Smooth muscle cell (in vitro differentiated cells): ENCODE results near the gene PRKCZ. TPM values are rescaled to one million over a fixed set of nuclear protein-coding genes. Genes with fewer than 3 reads are reported as not detected.

Experiments
- DNase-seq: peaks from one replicate; lab custom pipeline; 2025; ENCODE audit not compliant: unreplicated experiment; lab: John Stamatoyannopoulos, UW
- H2AFZ ChIP-seq: fragments of 200-600 bp; sonication (generic); 2 replicates; pipeline ENCODE4 v1.6.0; 2016; ENCODE audit warnings: antibody characterized with exemption, low read depth, mild to moderate bottlenecking
- H3F3A ChIP-seq: fragments of 200-600 bp; sonication (generic); 2 replicates; pipeline ENCODE4 v1.6.0; 2017; ENCODE audit warnings: antibody characterized with exemption, low read depth
- H3K27ac ChIP-seq: fragments of 200-600 bp; sonication (generic); 2 replicates; pipeline ENCODE4 v1.5.1; 2016; ENCODE audit warnings: low read depth, mild to moderate bottlenecking
- H3K27me3 ChIP-seq: fragments of 200-600 bp; sonication (generic); 2 replicates; pipeline ENCODE4 v1.6.1; 2016; ENCODE audit warnings: low read depth, mild to moderate bottlenecking
- H3K36me3 ChIP-seq: fragments of 200-600 bp; sonication (generic); 2 replicates; pipeline ENCODE4 v1.5.1; 2016; ENCODE audit warnings: low read depth
- H3K4me1 ChIP-seq: fragments of 200-600 bp; sonication (generic); 2 replicates; pipeline ENCODE4 v1.5.1; 2016; ENCODE audit warnings: low read depth
- H3K4me2 ChIP-seq: fragments of 200-600 bp; sonication (generic); 2 replicates; pipeline ENCODE4 v1.6.0; 2016; ENCODE audit warnings: mild to moderate bottlenecking
- H3K4me3 ChIP-seq: fragments of 200-600 bp; sonication (generic); 2 replicates; pipeline ENCODE4 v1.5.1; 2016; ENCODE audit warnings: mild to moderate bottlenecking
- H3K79me2 ChIP-seq: fragments of 200-600 bp; sonication (generic); 2 replicates; pipeline ENCODE4 v1.6.0; 2016; ENCODE audit warnings: low read depth, mild to moderate bottlenecking
- H3K9ac ChIP-seq: fragments of 200-600 bp; sonication (generic); 2 replicates; pipeline ENCODE4 v1.6.0; 2016; ENCODE audit warnings: low read depth
- H3K9me3 ChIP-seq: fragments of 200-600 bp; sonication (generic); replicated peaks from 2 replicates; pipeline ENCODE4 v1.5.1; 2016; ENCODE audit warnings: low read depth
- H4K20me1 ChIP-seq: fragments of 200-600 bp; sonication (generic); 2 replicates; pipeline ENCODE4 v1.6.0; 2016; ENCODE audit warnings: low read depth
- CTCF ChIP-seq: fragments of 200-600 bp; sonication (generic); IDR thresholded peaks from 2 replicates; pipeline ENCODE4 v1.5.1; 2017; ENCODE audit warnings: borderline replicate concordance, mild to moderate bottlenecking, antibody characterized with exemption; ENCODE audit not compliant: insufficient read depth, poor library complexity, severe bottlenecking
- WGBS: methylation state at CpG from one replicate; pipeline ENCODE4 v1.1.7; 2016; ENCODE audit warnings: low lambda C conversion rate; 5-methylcytosine and 5-hydroxymethylcytosine counted together
- polyA plus RNA-seq: library from polyadenylated mRNA; unstranded; fragments of >200 nt; fragmentation: Nextera tagmentation; extraction: Ambion mirVana; gene quantifications from 2 replicates; pipeline ENCODE4 v1.2.1, GENCODE V29; 2016
- total RNA-seq: library from RNA; depleted of rRNA; stranded (reverse); fragments of >200 nt; gene quantifications from 2 replicates; pipeline ENCODE4 v1.2.3, GENCODE V29; 2014

PRKCZ gene
- total and polyA plus RNA-seq, 2 experiments from 2014 or later = 5.8 to 10.3 TPM

- Histone ChIP-seq H3K36me3 (no peaks in the 10 kb centered on the region), H3K4me1 (no peaks in the 10 kb centered on the region), H4K20me1 (no peaks in the 10 kb centered on the region), H3F3A (no peaks in the 10 kb centered on the region), H3K4me3 (no peak overlapping the region), H3K27ac (no peak overlapping the region), H3K79me2 (no peaks in the 10 kb centered on the region), H3K27me3 (peaks cover 42% of the 10 kb centered on the region), H3K9me3 (no peaks in the 10 kb centered on the region), H3K9ac (no peak overlapping the region), H2AFZ (no peak overlapping the region), H3K4me2 (no peak overlapping the region)
- no peak for DNase-seq
- 84% methylated on average over 7 of the region's 9 CpGs for WGBS
- no peak for TF ChIP-seq CTCF
Measured at GRCh38 chr1:2023187-2023586, 27.0 kb upstream of the PRKCZ start.

DNA sequence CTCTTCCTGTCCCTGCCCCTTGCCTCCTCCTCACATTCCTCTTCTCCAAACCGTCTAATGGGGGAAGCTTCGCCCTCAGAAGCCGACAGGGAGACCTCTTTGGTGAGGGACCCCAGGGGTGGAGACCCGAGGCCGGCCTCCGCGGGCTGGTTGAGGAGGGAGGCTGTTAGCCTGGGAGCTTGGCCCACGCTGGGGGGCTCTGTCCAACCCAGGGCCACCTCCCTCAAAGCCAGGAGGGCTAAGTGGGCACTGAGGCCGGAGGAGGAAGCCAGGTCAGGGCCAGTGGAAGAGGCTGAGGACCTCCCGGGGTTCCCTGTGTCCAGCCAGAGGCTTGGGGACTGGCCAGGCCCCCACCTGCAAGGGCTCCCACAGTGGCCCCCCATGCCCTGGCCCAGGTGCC is 25.8 kb upstream of the PRKCZ start:
- no peak overlapping the region for H3K27ac ChIP-seq
- H3K36me3 ChIP-seq = no peaks in the 10 kb centered on the region
- no peak overlapping the region for H3K4me2 ChIP-seq
- no peak overlapping the region for H3K4me3 ChIP-seq
- H3F3A ChIP-seq = no peaks in the 10 kb centered on the region
- H3K79me2 ChIP-seq = no peaks in the 10 kb centered on the region
- DNase-seq = no peak
- peaks cover 32% of the 10 kb centered on the region for H3K27me3 ChIP-seq
- 92% methylated on average over 10 of the region's 10 CpGs for whole genome bisulfite sequencing
- H4K20me1 ChIP-seq = no peaks in the 10 kb centered on the region
- H2AFZ ChIP-seq = no peak overlapping the region
- H3K9ac ChIP-seq = no peak overlapping the region
- TF ChIP-seq CTCF = no peak
- no peaks in the 10 kb centered on the region for H3K9me3 ChIP-seq
- no peaks in the 10 kb centered on the region for H3K4me1 ChIP-seq

- Histone ChIP-seq H3K27me3 (peaks cover 28% of the 10 kb centered on the region), H3K9ac (no peak overlapping the region), H3K4me2 (no peak overlapping the region), H3K4me1 (no peaks in the 10 kb centered on the region), H3K36me3 (no peaks in the 10 kb centered on the region), H2AFZ (no peak overlapping the region), H3K9me3 (no peaks in the 10 kb centered on the region), H3K79me2 (no peaks in the 10 kb centered on the region), H4K20me1 (no peaks in the 10 kb centered on the region), H3F3A (no peaks in the 10 kb centered on the region), H3K27ac (no peak overlapping the region), H3K4me3 (no peak overlapping the region)
- DNase-seq = no peak
- no peak for TF ChIP-seq CTCF
- 91% methylated on average over 18 of the region's 18 CpGs for WGBS
Measured at GRCh38 chr1:2024887-2025286, 25.3 kb upstream of the PRKCZ start.

DNA sequence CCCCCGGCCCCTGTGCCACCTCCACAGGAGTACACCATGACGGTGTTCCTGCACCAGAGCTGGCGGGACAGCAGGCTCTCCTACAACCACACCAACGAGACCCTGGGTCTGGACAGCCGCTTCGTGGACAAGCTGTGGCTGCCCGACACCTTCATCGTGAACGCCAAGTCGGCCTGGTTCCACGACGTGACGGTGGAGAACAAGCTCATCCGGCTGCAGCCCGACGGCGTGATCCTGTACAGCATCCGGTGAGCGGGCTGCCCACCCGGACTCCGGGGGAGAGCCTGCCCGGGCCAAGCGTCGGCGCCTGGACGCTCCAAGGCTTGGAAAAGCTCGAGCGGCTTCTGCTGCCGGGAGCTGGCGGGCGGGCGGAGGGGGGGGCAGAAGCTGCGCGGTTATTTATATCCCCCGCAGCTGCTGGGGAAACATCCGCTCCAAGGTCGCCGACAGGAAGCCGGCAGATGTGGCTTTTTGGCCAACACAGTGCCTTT is 24.7 kb upstream of the PRKCZ start:
- TF ChIP-seq CTCF = no peak
- 92% methylated on average over 34 of the region's 39 CpGs for WGBS
- Histone ChIP-seq H3K27ac (no peak overlapping the region), H2AFZ (no peak overlapping the region), H3K4me3 (no peak overlapping the region), H4K20me1 (no peaks in the 10 kb centered on the region), H3K27me3 (peaks cover 21% of the 10 kb centered on the region), H3K4me1 (no peaks in the 10 kb centered on the region), H3K4me2 (no peak overlapping the region), H3K9me3 (no peaks in the 10 kb centered on the region), H3F3A (no peaks in the 10 kb centered on the region), H3K9ac (no peak overlapping the region), H3K79me2 (no peaks in the 10 kb centered on the region), H3K36me3 (no peaks in the 10 kb centered on the region)
- DNase-seq = no peak
